ENCODE results near the gene ZNF786.
"Not testable (repeated sequence)": the region's sequence is repeated elsewhere in the genome, so short reads cannot be mapped to it uniquely, and the experiment has no call there.

ZNF786 gene

GRCh38 chr7:149050941-149051340, 39.6 kb downstream of the ZNF786 start:
- Histone ChIP-seq H3K36me3 (ENCODE audit: insufficient read depth, insufficient read length, low read length) (no peaks in the 10 kb centered on the region), H3K9ac (ENCODE audit: insufficient read length, low read depth) (no peak overlapping the region), H3K9me3 (ENCODE audit: insufficient read depth, low read length) (no peaks in the 10 kb centered on the region), H3K4me3 (ENCODE audit: insufficient read length, low read depth) (no peak overlapping the region), H3K4me1 (ENCODE audit: insufficient read depth, insufficient read length) (no peaks in the 10 kb centered on the region), H3K27me3 (ENCODE audit: insufficient read depth, insufficient read length) (no peaks in the 10 kb centered on the region)
- no peak for DNase-seq (ENCODE audit: low read depth, low spot score)
- no peak for TF ChIP-seq SUZ12 (IDR thresholded peaks at IDR 0.05; ENCODE audit: extremely low read depth, insufficient read depth, insufficient read length)
- TF ChIP-seq ZNF274 (IDR thresholded peaks at IDR 0.05; ENCODE audit: low read depth, low read length) = no peak
- TF ChIP-seq YY1 (IDR thresholded peaks at IDR 0.05; ENCODE audit: insufficient read depth, insufficient read length) = no peak

- Histone ChIP-seq H3K4me1 (ENCODE audit: insufficient read depth, insufficient read length) (no peaks in the 10 kb centered on the region), H3K9ac (ENCODE audit: insufficient read length, low read depth) (no peak overlapping the region), H3K27me3 (ENCODE audit: insufficient read depth, insufficient read length) (no peaks in the 10 kb centered on the region), H3K4me3 (ENCODE audit: insufficient read length, low read depth) (no peak overlapping the region), H3K36me3 (ENCODE audit: insufficient read depth, insufficient read length, low read length) (no peaks in the 10 kb centered on the region), H3K9me3 (ENCODE audit: insufficient read depth, low read length) (no peaks in the 10 kb centered on the region)
- TF ChIP-seq ZNF274 (IDR thresholded peaks at IDR 0.05; ENCODE audit: low read depth, low read length) = no peak
- TF ChIP-seq SUZ12 (IDR thresholded peaks at IDR 0.05; ENCODE audit: extremely low read depth, insufficient read depth, insufficient read length) = no peak
- TF ChIP-seq YY1 (IDR thresholded peaks at IDR 0.05; ENCODE audit: insufficient read depth, insufficient read length) = no peak
- no peak for DNase-seq (ENCODE audit: low read depth, low spot score)
Measured at GRCh38 chr7:149048805-149049204, 41.7 kb downstream of the ZNF786 start.

GRCh38 chr7:149046416-149046815, 44.1 kb downstream of the ZNF786 start:
- no peak for TF ChIP-seq SUZ12 (IDR thresholded peaks at IDR 0.05; ENCODE audit: extremely low read depth, insufficient read depth, insufficient read length)
- TF ChIP-seq ZNF274 (IDR thresholded peaks at IDR 0.05; ENCODE audit: low read depth, low read length) = no peak
- TF ChIP-seq YY1 (IDR thresholded peaks at IDR 0.05; ENCODE audit: insufficient read depth, insufficient read length) = no peak
- no peak overlapping the region for H3K4me3 ChIP-seq (ENCODE audit: insufficient read length, low read depth)
- H3K9ac ChIP-seq (ENCODE audit: insufficient read length, low read depth) = no peak overlapping the region
- H3K9me3 ChIP-seq (ENCODE audit: insufficient read depth, low read length) = no peaks in the 10 kb centered on the region
- no peaks in the 10 kb centered on the region for H3K27me3 ChIP-seq (ENCODE audit: insufficient read depth, insufficient read length)
- H3K36me3 ChIP-seq (ENCODE audit: insufficient read depth, insufficient read length, low read length) = no peaks in the 10 kb centered on the region
- DNase-seq (ENCODE audit: low read depth, low spot score) = no peak
- H3K4me1 ChIP-seq (ENCODE audit: insufficient read depth, insufficient read length) = no peaks in the 10 kb centered on the region

GRCh38 chr7:149043936-149044335, 46.6 kb downstream of the ZNF786 start:
- Histone ChIP-seq H3K9ac (ENCODE audit: insufficient read length, low read depth) (no peak overlapping the region), H3K4me3 (ENCODE audit: insufficient read length, low read depth) (no peak overlapping the region), H3K4me1 (ENCODE audit: insufficient read depth, insufficient read length) (no peaks in the 10 kb centered on the region), H3K36me3 (ENCODE audit: insufficient read depth, insufficient read length, low read length) (no peaks in the 10 kb centered on the region), H3K27me3 (ENCODE audit: insufficient read depth, insufficient read length) (no peaks in the 10 kb centered on the region), H3K9me3 (ENCODE audit: insufficient read depth, low read length) (no peaks in the 10 kb centered on the region)
- no peak for DNase-seq (ENCODE audit: low read depth, low spot score)
- TF ChIP-seq SUZ12 (IDR thresholded peaks at IDR 0.05; ENCODE audit: extremely low read depth, insufficient read depth, insufficient read length) (no peak), ZNF274 (IDR thresholded peaks at IDR 0.05; ENCODE audit: low read depth, low read length) (no peak), YY1 (IDR thresholded peaks at IDR 0.05; ENCODE audit: insufficient read depth, insufficient read length) (no peak)

- no peaks in the 10 kb centered on the region for H3K27me3 ChIP-seq (ENCODE audit: insufficient read depth, insufficient read length)
- H3K4me1 ChIP-seq (ENCODE audit: insufficient read depth, insufficient read length) = no peaks in the 10 kb centered on the region
- no peak overlapping the region for H3K9ac ChIP-seq (ENCODE audit: insufficient read length, low read depth)
- DNase-seq (ENCODE audit: low read depth, low spot score) = no peak
- TF ChIP-seq YY1 (IDR thresholded peaks at IDR 0.05; ENCODE audit: insufficient read depth, insufficient read length) = no peak
- no peak for TF ChIP-seq ZNF274 (IDR thresholded peaks at IDR 0.05; ENCODE audit: low read depth, low read length)
- no peak for TF ChIP-seq SUZ12 (IDR thresholded peaks at IDR 0.05; ENCODE audit: extremely low read depth, insufficient read depth, insufficient read length)
- no peaks in the 10 kb centered on the region for H3K36me3 ChIP-seq (ENCODE audit: insufficient read depth, insufficient read length, low read length)
- H3K9me3 ChIP-seq (ENCODE audit: insufficient read depth, low read length) = no peaks in the 10 kb centered on the region
- no peak overlapping the region for H3K4me3 ChIP-seq (ENCODE audit: insufficient read length, low read depth)
Measured at GRCh38 chr7:149041350-149041749, 49.2 kb downstream of the ZNF786 start.

- not testable (repeated sequence) for H3K4me3 ChIP-seq (ENCODE audit: insufficient read length, low read depth); DNase-seq (ENCODE audit: low read depth, low spot score); H3K4me1 ChIP-seq (ENCODE audit: insufficient read depth, insufficient read length); H3K36me3 ChIP-seq (ENCODE audit: insufficient read depth, insufficient read length, low read length); H3K27me3 ChIP-seq (ENCODE audit: insufficient read depth, insufficient read length); H3K9me3 ChIP-seq (ENCODE audit: insufficient read depth, low read length); H3K9ac ChIP-seq (ENCODE audit: insufficient read length, low read depth)
Measured at GRCh38 chr7:149038641-149039040, 51.9 kb downstream of the ZNF786 start.

GRCh38 chr7:149036676-149037075, 53.8 kb downstream of the ZNF786 start:
- TF ChIP-seq SUZ12 (IDR thresholded peaks at IDR 0.05; ENCODE audit: extremely low read depth, insufficient read depth, insufficient read length) (no peak), ZNF274 (IDR thresholded peaks at IDR 0.05; ENCODE audit: low read depth, low read length) (no peak), YY1 (IDR thresholded peaks at IDR 0.05; ENCODE audit: insufficient read depth, insufficient read length) (no peak)
- Histone ChIP-seq H3K9me3 (ENCODE audit: insufficient read depth, low read length) (no peaks in the 10 kb centered on the region), H3K9ac (ENCODE audit: insufficient read length, low read depth) (no peak overlapping the region), H3K4me3 (ENCODE audit: insufficient read length, low read depth) (no peak overlapping the region), H3K4me1 (ENCODE audit: insufficient read depth, insufficient read length) (no peaks in the 10 kb centered on the region), H3K27me3 (ENCODE audit: insufficient read depth, insufficient read length) (no peaks in the 10 kb centered on the region), H3K36me3 (ENCODE audit: insufficient read depth, insufficient read length, low read length) (no peaks in the 10 kb centered on the region)
- no peak for DNase-seq (ENCODE audit: low read depth, low spot score)

- H3K9ac ChIP-seq (ENCODE audit: insufficient read length, low read depth) = no peak overlapping the region
- H3K36me3 ChIP-seq (ENCODE audit: insufficient read depth, insufficient read length, low read length) = peaks cover 1% of the 10 kb centered on the region
- no peak overlapping the region for H3K4me3 ChIP-seq (ENCODE audit: insufficient read length, low read depth)
- no peak for TF ChIP-seq ZNF274 (IDR thresholded peaks at IDR 0.05; ENCODE audit: low read depth, low read length)
- no peak for TF ChIP-seq SUZ12 (IDR thresholded peaks at IDR 0.05; ENCODE audit: extremely low read depth, insufficient read depth, insufficient read length)
- TF ChIP-seq YY1 (IDR thresholded peaks at IDR 0.05; ENCODE audit: insufficient read depth, insufficient read length) = no peak
- DNase-seq (ENCODE audit: low read depth, low spot score) = no peak
- no peaks in the 10 kb centered on the region for H3K27me3 ChIP-seq (ENCODE audit: insufficient read depth, insufficient read length)
- H3K4me1 ChIP-seq (ENCODE audit: insufficient read depth, insufficient read length) = peaks cover 1% of the 10 kb centered on the region
- no peaks in the 10 kb centered on the region for H3K9me3 ChIP-seq (ENCODE audit: insufficient read depth, low read length)
Measured at GRCh38 chr7:149031353-149031910, 59.1 kb downstream of the ZNF786 start.

GRCh38 chr7:149030439-149030838, 60.1 kb downstream of the ZNF786 start:
- not testable (repeated sequence) for DNase-seq (ENCODE audit: low read depth, low spot score); H3K9ac ChIP-seq (ENCODE audit: insufficient read length, low read depth)

More at GRCh38 chr7:149030439-149030838, 60.1 kb downstream of the ZNF786 start:
- H3K4me1 ChIP-seq (ENCODE audit: insufficient read depth, insufficient read length); H3K36me3 ChIP-seq (ENCODE audit: insufficient read depth, insufficient read length, low read length); H3K4me3 ChIP-seq (ENCODE audit: insufficient read length, low read depth); H3K27me3 ChIP-seq (ENCODE audit: insufficient read depth, insufficient read length); H3K9me3 ChIP-seq (ENCODE audit: insufficient read depth, low read length): not testable (repeated sequence)
